Measurements from ENCODE around the gene CAMK1D. TPM values are rescaled to one million over a fixed set of nuclear protein-coding genes. Genes with fewer than 3 reads are reported as not detected.

The CAMK1D gene
- total RNA-seq, 3 donors from 2014 or later = 20.6 to 48.5 (median 32.8) TPM

DNA sequence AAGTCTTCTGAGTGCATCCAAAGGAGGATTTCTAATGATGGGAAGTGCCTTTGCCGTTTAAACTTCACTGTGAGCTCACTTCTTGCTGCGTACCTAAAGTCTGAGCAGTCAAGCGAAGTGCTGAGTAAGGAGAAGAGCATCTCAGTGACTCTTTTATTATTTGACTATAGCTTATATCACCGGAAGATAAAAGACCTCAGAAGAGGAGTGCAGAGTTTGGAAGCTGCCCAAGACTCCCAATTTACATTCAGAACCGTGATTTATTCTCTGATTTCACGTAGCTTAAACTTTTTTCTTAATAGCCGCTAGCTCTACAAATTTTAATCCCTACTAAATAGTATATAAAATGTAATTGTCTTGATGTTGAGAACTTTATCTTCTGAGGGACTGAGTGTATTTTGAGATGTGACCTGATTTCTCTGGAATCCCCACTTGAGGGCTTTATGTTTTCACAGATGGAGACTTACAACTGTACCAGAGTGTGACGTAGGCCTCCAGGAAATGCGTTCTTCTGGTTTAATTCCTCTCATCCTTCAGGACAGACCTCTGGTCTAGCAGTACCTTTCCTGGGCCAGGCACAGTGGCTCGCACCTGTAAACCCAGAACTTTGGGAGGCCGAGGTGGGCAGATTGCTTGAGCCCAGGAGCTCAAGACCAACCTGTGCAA is 51.1 kb downstream of the CAMK1D start:
- Histone ChIP-seq H3K4me1 (ENCODE audit: low read depth) (peaks cover 8% of the 10 kb centered on the region), H3K36me3 (ENCODE audit: low read depth) (no peaks in the 10 kb centered on the region), H3K4me3 (no peak overlapping the region), H3K9me3 (no peaks in the 10 kb centered on the region)
- DNase-seq (no peak), ATAC-seq (no peak)
- intact Hi-C loops (cut with DNase I, micrococcal nuclease) = no loop called here
- TF ChIP-seq CTCF (IDR thresholded peaks at IDR 0.05) = no peak

GRCh38 chr10:12401466-12401865 is 52.1 kb downstream of the CAMK1D start:
- Histone ChIP-seq H3K36me3 (ENCODE audit: low read depth) (no peaks in the 10 kb centered on the region), H3K4me3 (no peak overlapping the region), H3K9me3 (no peaks in the 10 kb centered on the region), H3K4me1 (ENCODE audit: low read depth) (peaks cover 17% of the 10 kb centered on the region)
- intact Hi-C loops (cut with DNase I, micrococcal nuclease) = no loop called here
- ATAC-seq (no peak), DNase-seq (no peak)
- TF ChIP-seq CTCF (IDR thresholded peaks at IDR 0.05) = no peak

GRCh38 chr10:12403119-12403518 is 53.8 kb downstream of the CAMK1D start:
- Histone ChIP-seq H3K4me1 (ENCODE audit: low read depth) (peaks cover 17% of the 10 kb centered on the region), H3K36me3 (ENCODE audit: low read depth) (no peaks in the 10 kb centered on the region), H3K9me3 (no peaks in the 10 kb centered on the region), H3K4me3 (no peak overlapping the region)
- no peak for ATAC-seq
- DNase-seq = no peak
- no peak for TF ChIP-seq CTCF (IDR thresholded peaks at IDR 0.05)
- intact Hi-C loops (cut with DNase I, micrococcal nuclease) = no loop called here

GRCh38 chr10:12405342-12406320 is 56.3 kb downstream of the CAMK1D start:
- no peaks in the 10 kb centered on the region for H3K36me3 ChIP-seq (ENCODE audit: low read depth)
- intact Hi-C loops (cut with DNase I, micrococcal nuclease) = no loop called here
- H3K4me3 ChIP-seq = no peak overlapping the region
- TF ChIP-seq CTCF (IDR thresholded peaks at IDR 0.05) = no peak
- DNase-seq = peak in 1 of 3 donors; percentile 31
- peaks cover 17% of the 10 kb centered on the region for H3K4me1 ChIP-seq (ENCODE audit: low read depth)
- peak; percentile 85 for ATAC-seq
- no peaks in the 10 kb centered on the region for H3K9me3 ChIP-seq

GRCh38 chr10:12406764-12407400 is 57.5 kb downstream of the CAMK1D start:
- no peak for TF ChIP-seq CTCF (IDR thresholded peaks at IDR 0.05)
- Histone ChIP-seq H3K9me3 (no peaks in the 10 kb centered on the region), H3K36me3 (ENCODE audit: low read depth) (no peaks in the 10 kb centered on the region), H3K4me3 (no peak overlapping the region), H3K4me1 (ENCODE audit: low read depth) (peaks cover 17% of the 10 kb centered on the region)
- no peak for ATAC-seq
- intact Hi-C loops (cut with DNase I, micrococcal nuclease) = no loop called here
- no peak for DNase-seq

All from mucosa of descending colon (tissue), 3 donors.